ENCODE results near the gene DYSF. TPM values are rescaled to one million over a fixed set of nuclear protein-coding genes. Genes with fewer than 3 reads are reported as not detected.
A peak's percentile ranks its signal among the peaks of the same experiment; 100 is the strongest.

Gene DYSF
- total RNA-seq, 1 experiment from 2014 or later: 5.5 TPM

GRCh38 chr2:71687412-71687811 is 234.1 kb downstream of the DYSF start:
- H3K23ac ChIP-seq (ENCODE audit: insufficient read length, low read depth, low read length): no peak overlapping the region
- H3K56ac ChIP-seq (ENCODE audit: insufficient read length, low read depth, low read length): no peak overlapping the region
- no peak overlapping the region for H2BK20ac ChIP-seq (ENCODE audit: low read depth, low read length, poor library complexity, severe bottlenecking)
- H3K23me2 ChIP-seq (ENCODE audit: insufficient read length, low read depth, low read length, poor library complexity, severe bottlenecking): no peaks in the 10 kb centered on the region
- H2BK120ac ChIP-seq (ENCODE audit: low read depth, low read length, poor library complexity, severe bottlenecking): no peak overlapping the region
- Mint-ChIP-seq H3K9me3 (no peaks in the 10 kb centered on the region; a peak in 1 of 5 replicates), H3K27me3 (ENCODE audit: low read depth) (peaks cover 18% of the 10 kb centered on the region), H3K4me3 (no peak overlapping the region), H3K27ac (peak overlapping the region in 1 of 3 experiments; percentile 59; a peak in 1 of 7 replicates), H3K36me3 (ENCODE audit: insufficient read depth in 1 of 3, low read depth in 3 of 3) (peaks cover 0 to 3% (median 3%) of the 10 kb centered on the region in 3 experiments; a peak in 3 of 7 replicates), H3K4me1 (peaks cover 18% of the 10 kb centered on the region in 2 experiments)
- no CpG with 5 or more reads among the region's 10 CpGs for WGBS (ENCODE audit: extremely low coverage, insufficient read length, low lambda C conversion rate)
- no peak overlapping the region for H3K9ac ChIP-seq (ENCODE audit: extremely low read depth, insufficient read length, low read length)
- no peaks in the 10 kb centered on the region for H3K27me3 ChIP-seq (ENCODE audit: insufficient read depth, low read length)
- no peaks in the 10 kb centered on the region for H3K4me1 ChIP-seq (ENCODE audit: insufficient read depth, low read length)
- no peaks in the 10 kb centered on the region for H3K79me1 ChIP-seq (ENCODE audit: insufficient read depth, low read depth, low read length, poor library complexity, severe bottlenecking)
- no peak for TF ChIP-seq CTCF (conservative IDR thresholded peaks at IDR 0.05)
- H3K18ac ChIP-seq (ENCODE audit: insufficient read length, low read depth, low read length): no peak overlapping the region
- no peak overlapping the region for H3K4me2 ChIP-seq (ENCODE audit: insufficient read depth, insufficient read length, low read length)
- H3K9me3 ChIP-seq (ENCODE audit: control insufficient read depth, low read depth, low read length): no peaks in the 10 kb centered on the region
- H3K14ac ChIP-seq (ENCODE audit: insufficient read depth, low read length): no peak overlapping the region; the same call in 1 of the 2 replicates
- no peak overlapping the region for H3K4ac ChIP-seq (ENCODE audit: low read depth, low read length)
- no peak overlapping the region for H4K5ac ChIP-seq (ENCODE audit: insufficient read length, low read depth, low read length)
- H2BK15ac ChIP-seq (ENCODE audit: low read depth, low read length): no peak overlapping the region
- DNase-seq: no peak
- H2BK5ac ChIP-seq (ENCODE audit: insufficient read length, low read length): no peak overlapping the region
- no peak overlapping the region for H2BK12ac ChIP-seq (ENCODE audit: insufficient read length, low read depth, low read length)
- no peaks in the 10 kb centered on the region for H3K79me2 ChIP-seq (ENCODE audit: insufficient read depth, low read length)
- H4K91ac ChIP-seq (ENCODE audit: insufficient read length, low read depth, low read length): no peak overlapping the region
- H3T11ph ChIP-seq (ENCODE audit: low read length): no peak overlapping the region
- no peak overlapping the region for H3K27ac ChIP-seq (ENCODE audit: insufficient read length, low read depth, low read length)
- no peak overlapping the region for H2AK5ac ChIP-seq (ENCODE audit: insufficient read length, low read length)
- H2AFZ ChIP-seq (ENCODE audit: low read length): no peak overlapping the region
- no peak overlapping the region for H4K8ac ChIP-seq (replicated peaks; ENCODE audit: insufficient read length, low read depth, low read length)
- H4K20me1 ChIP-seq (ENCODE audit: control insufficient read depth, insufficient read depth, insufficient read length): no peaks in the 10 kb centered on the region

Measured in H9 (cell line).